Activated naive CD8-positive, alpha-beta T cell treated with anti-CD3 and anti-CD28 coated beads, Interleukin-2, amount 10 ng/mL, durations not matched to agents 7 days and 5 days (primary cell): Measurements from ENCODE around the gene PNPT1. TPM values are rescaled to one million over a fixed set of nuclear protein-coding genes. Genes with fewer than 3 reads are reported as not detected.
A peak's percentile ranks its signal among the peaks of the same experiment; 100 is the strongest.
"Not testable (repeated sequence)": the region's sequence is repeated elsewhere in the genome, so short reads cannot be mapped to it uniquely, and the experiment has no call there.

ENCODE experiments used
- ATAC-seq: fragments of 150-1000 bp; cut with Tn5 transposase; one replicate; pipeline ENCODE4 v1.10.0; 2021; ENCODE audit warnings: low read depth, moderate library complexity
- POLR2A ChIA-PET: fragments of 350-600 bp; sonication (Branson Sonifier 250); formaldehyde crosslinking; loops from one replicate; lab custom pipeline; 2021; ENCODE audit warnings: antibody characterized with exemption; lab: Charles Lee
- DNase-seq: peaks from one replicate; pipeline ENCODE4 v3.0.0; 2021
- H3K27ac Mint-ChIP-seq: one replicate; pipeline ENCODE4 v1.8.0; 2022; ENCODE audit warnings: mild to moderate bottlenecking, mixed read lengths
- H3K27me3 Mint-ChIP-seq: one replicate; pipeline ENCODE4 v1.8.0; 2022; ENCODE audit warnings: mild to moderate bottlenecking, moderate library complexity, mixed read lengths
- H3K36me3 Mint-ChIP-seq: one replicate; pipeline ENCODE4 v1.8.0; 2021; ENCODE audit warnings: mild to moderate bottlenecking, mixed read lengths
- H3K4me1 Mint-ChIP-seq: one replicate; pipeline ENCODE4 v1.8.0; 2021; ENCODE audit warnings: mixed read lengths
- H3K4me3 Mint-ChIP-seq: one replicate; pipeline ENCODE4 v1.8.0; 2022; ENCODE audit warnings: mild to moderate bottlenecking, moderate library complexity, mixed read lengths
- H3K9me3 Mint-ChIP-seq: one replicate; pipeline ENCODE4 v1.8.0; 2021; ENCODE audit warnings: mixed read lengths
- total RNA-seq, 2 experiments: library from RNA; stranded (reverse); gene quantifications; one replicate each; pipeline ENCODE4 v1.2.3, GENCODE V29; 2021

The PNPT1 gene
- total RNA-seq, 2 experiments from 2014 or later = 29.2 to 34.2 TPM

DNA sequence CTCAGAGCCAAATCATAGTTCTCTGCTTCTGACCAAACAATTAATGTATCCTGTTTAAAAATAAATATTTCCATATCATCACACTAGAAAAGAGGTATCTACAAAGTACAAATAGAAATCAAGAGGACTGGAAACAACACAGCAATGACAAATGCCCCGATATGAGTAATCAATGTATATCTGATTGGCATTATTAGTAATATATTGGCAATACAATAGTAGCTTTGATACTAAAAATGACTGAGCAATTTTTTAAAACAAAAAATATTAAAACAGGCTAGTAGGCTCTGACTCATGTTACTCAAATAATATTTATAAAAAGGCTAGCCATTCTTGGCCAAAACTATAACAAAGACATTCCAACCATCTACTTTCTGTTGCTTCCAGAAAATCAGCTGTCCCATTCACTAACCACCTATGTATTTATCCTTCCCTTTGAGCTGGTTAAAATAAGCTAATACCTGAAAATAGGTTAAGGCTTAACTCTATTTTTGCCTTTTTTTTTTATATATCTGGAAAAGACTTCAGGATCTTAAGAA, 89.5 kb downstream of the PNPT1 start:
- ATAC-seq (no peak), DNase-seq (no peak)
- peaks cover 18% of the 10 kb centered on the region for H3K4me1 Mint-ChIP-seq
- H3K4me3 Mint-ChIP-seq = no peak overlapping the region
- H3K9me3 Mint-ChIP-seq = no peaks in the 10 kb centered on the region
- no peak overlapping the region for H3K27ac Mint-ChIP-seq
- H3K27me3 Mint-ChIP-seq = no peaks in the 10 kb centered on the region
- peaks cover 25% of the 10 kb centered on the region for H3K36me3 Mint-ChIP-seq
- POLR2A ChIA-PET = interaction anchor here (0.6 kb wide), 1 partner anchor 30 kb away, joined by 5 read pairs; no protein-coding TSS in a partner anchor

GRCh38 chr2:55601849-55602248, 91.8 kb downstream of the PNPT1 start:
- H3K4me3 Mint-ChIP-seq = no peak overlapping the region
- H3K4me1 Mint-ChIP-seq = peaks cover 14% of the 10 kb centered on the region
- no peaks in the 10 kb centered on the region for H3K27me3 Mint-ChIP-seq
- peaks cover 28% of the 10 kb centered on the region for H3K36me3 Mint-ChIP-seq
- POLR2A ChIA-PET = interaction anchor here (1.0 kb wide), 1 partner anchor 15 kb away, joined by 3 read pairs; no protein-coding TSS in a partner anchor
- ATAC-seq = no peak
- no peaks in the 10 kb centered on the region for H3K9me3 Mint-ChIP-seq
- no peak overlapping the region for H3K27ac Mint-ChIP-seq
- no peak for DNase-seq

DNA sequence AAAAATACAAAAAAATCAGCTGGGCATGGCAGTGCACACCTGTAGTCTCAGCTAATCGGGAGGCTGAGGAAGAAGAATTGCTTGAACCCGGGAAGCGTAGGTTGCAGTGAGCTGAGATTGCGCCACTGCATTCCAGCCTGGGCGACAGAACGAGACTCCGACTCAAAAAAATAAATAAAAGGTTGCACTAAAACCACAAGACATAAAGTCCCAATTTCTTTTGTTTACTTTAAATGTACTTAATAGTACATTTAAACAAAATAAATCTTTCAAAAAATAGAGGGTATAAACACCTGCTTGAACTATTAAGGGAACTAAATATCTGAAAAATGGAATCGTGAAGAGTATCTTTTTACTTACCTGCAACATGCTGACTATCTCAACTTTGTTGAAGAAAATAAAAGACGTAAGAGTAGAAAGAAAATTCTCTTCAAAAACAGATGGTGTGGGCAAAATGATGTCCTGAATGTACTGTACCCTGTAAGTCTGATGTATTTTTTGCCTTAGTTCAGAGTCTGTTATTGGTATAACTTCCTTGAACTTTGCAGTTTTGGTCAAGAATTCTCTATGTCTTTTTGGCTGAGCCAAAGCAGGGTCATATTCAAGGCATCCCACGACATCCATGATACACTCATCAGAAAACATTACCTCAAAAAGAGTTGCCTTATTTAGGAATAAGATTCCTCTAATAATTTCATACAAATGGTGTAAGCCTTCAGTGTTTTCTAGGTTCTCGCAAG, 95.4 kb downstream of the PNPT1 start:
- Mint-ChIP-seq H3K4me3 (no peak overlapping the region), H3K4me1 (peaks cover 14% of the 10 kb centered on the region), H3K27ac (no peak overlapping the region), H3K27me3 (no peaks in the 10 kb centered on the region), H3K9me3 (no peaks in the 10 kb centered on the region), H3K36me3 (peaks cover 36% of the 10 kb centered on the region)
- no peak for DNase-seq
- POLR2A ChIA-PET = interaction anchor here (0.6 kb wide), 1 partner anchor 15 kb away, joined by 3 read pairs; no protein-coding TSS in a partner anchor
- ATAC-seq = no peak

DNA sequence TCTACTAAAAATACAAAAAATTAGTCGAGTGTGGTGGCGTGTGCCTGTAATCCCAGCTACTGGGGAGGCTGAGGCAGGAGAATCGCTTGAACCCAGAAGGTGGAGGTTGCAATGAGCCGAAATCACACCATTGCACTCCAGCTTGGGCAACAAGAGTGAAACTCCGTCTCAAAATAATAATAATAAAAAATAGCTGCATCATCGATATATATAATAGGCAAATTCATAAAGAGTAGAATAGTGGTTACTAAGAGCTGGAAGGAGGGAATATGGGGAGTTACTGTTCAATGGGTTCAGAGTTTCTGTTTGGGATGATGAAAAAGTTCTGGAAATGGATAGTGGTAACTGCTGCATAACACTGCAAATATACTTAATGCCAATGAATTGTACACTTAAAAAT, 96.8 kb downstream of the PNPT1 start:
- peaks cover 33% of the 10 kb centered on the region for H3K36me3 Mint-ChIP-seq
- DNase-seq, H3K9me3 Mint-ChIP-seq, H3K27me3 Mint-ChIP-seq, POLR2A ChIA-PET, ATAC-seq, H3K4me3 Mint-ChIP-seq, H3K27ac Mint-ChIP-seq: not testable (repeated sequence)
- peaks cover 15% of the 10 kb centered on the region for H3K4me1 Mint-ChIP-seq

GRCh38 chr2:55595536-55595935, 98.1 kb downstream of the PNPT1 start:
- Mint-ChIP-seq H3K9me3 (no peaks in the 10 kb centered on the region), H3K4me1 (peaks cover 24% of the 10 kb centered on the region), H3K27ac (no peak overlapping the region), H3K36me3 (peaks cover 26% of the 10 kb centered on the region), H3K27me3 (no peaks in the 10 kb centered on the region), H3K4me3 (no peak overlapping the region)
- POLR2A ChIA-PET = interaction anchor here (0.7 kb wide), 1 partner anchor 1154 kb away, joined by 3 read pairs; no protein-coding TSS in a partner anchor
- ATAC-seq = no peak
- no peak for DNase-seq

GRCh38 chr2:55592130-55592529, 101.5 kb downstream of the PNPT1 start:
- Mint-ChIP-seq H3K4me1 (peaks cover 20% of the 10 kb centered on the region), H3K9me3 (no peaks in the 10 kb centered on the region), H3K4me3 (no peak overlapping the region), H3K27me3 (no peaks in the 10 kb centered on the region), H3K36me3 (peaks cover 17% of the 10 kb centered on the region), H3K27ac (no peak overlapping the region)
- DNase-seq (no peak), ATAC-seq (no peak)
- POLR2A ChIA-PET = no interaction called here

DNA sequence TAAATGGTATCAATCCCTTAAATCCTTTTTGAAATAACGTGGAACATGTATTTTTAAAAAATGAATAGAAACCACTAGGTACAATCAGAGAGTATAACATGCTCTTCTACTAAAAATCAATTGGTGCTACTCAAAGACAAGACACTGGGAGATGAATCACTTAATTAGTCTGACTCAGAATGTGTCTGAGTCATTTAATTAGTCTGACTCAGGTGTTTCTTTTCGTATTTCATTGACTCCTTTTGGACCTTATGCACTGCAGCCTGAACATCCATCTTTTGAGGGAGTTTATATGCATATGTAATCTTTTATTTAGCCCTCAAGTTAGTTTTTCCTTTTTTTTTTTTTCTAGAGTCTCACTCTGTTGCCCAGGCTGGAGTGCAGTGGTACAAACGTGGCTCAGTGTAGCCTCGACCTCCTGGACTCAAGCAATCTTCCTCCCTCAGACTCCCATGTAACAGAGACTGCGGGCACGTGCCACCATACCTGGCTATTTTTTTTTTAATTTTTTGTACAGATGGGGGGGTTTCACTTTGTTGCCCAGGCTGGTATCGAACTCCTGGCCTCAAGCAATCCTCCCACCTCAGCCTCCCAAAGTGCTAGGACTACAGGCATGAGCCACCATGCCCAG, 102.7 kb downstream of the PNPT1 start:
- POLR2A ChIA-PET = no interaction called here
- Mint-ChIP-seq H3K4me1 (peaks cover 17% of the 10 kb centered on the region), H3K4me3 (no peak overlapping the region), H3K9me3 (no peaks in the 10 kb centered on the region), H3K27ac (no peak overlapping the region), H3K36me3 (peaks cover 14% of the 10 kb centered on the region), H3K27me3 (no peaks in the 10 kb centered on the region)
- no peak for DNase-seq
- peak; percentile 56 for ATAC-seq

GRCh38 chr2:55585451-55586080, 108.1 kb downstream of the PNPT1 start:
- peaks cover 22% of the 10 kb centered on the region for H3K36me3 Mint-ChIP-seq

More at GRCh38 chr2:55585451-55586080, 108.1 kb downstream of the PNPT1 start:
- H3K27ac Mint-ChIP-seq = no peak overlapping the region
- no peaks in the 10 kb centered on the region for H3K9me3 Mint-ChIP-seq
- DNase-seq = no peak
- ATAC-seq = no peak
- no peak overlapping the region for H3K4me3 Mint-ChIP-seq
- H3K27me3 Mint-ChIP-seq = no peaks in the 10 kb centered on the region
- H3K4me1 Mint-ChIP-seq = peaks cover 11% of the 10 kb centered on the region
- POLR2A ChIA-PET = no interaction called here

Other genes starting within 250 kb of the PNPT1 start
- gene CFAP36, start 174.1 kb downstream of the PNPT1 start, total RNA-seq = 10 to 100 TPM; 25.1 to 28.2 TPM
- gene PPP4R3B, start 76.2 kb downstream of the PNPT1 start, total RNA-seq = 10 to 100 TPM; 78.1 to 81.7 TPM
- gene EFEMP1, start 229.9 kb upstream of the PNPT1 start, total RNA-seq = not detected